IMR-90 (cell line): ENCODE measurements around the gene ACOX2.

Experiments used
- BHLHE40 ChIP-seq: fragments of 150-350 bp; IDR thresholded peaks from 2 replicates; pipeline ENCODE4 v1.6.1; 2016; ENCODE audit warnings: mild to moderate bottlenecking, low read depth, low read length
- CEBPB ChIP-seq: IDR thresholded peaks from 2 replicates; pipeline ENCODE4 v1.6.1; 2012; ENCODE audit warnings: low read depth, low read length, improper control_type of control experiment
- POLR2A ChIP-seq: IDR thresholded peaks from 2 replicates; pipeline ENCODE4 v1.6.1; 2012; ENCODE audit warnings: mild to moderate bottlenecking, low read depth, low read length
- RAD21 ChIP-seq: IDR thresholded peaks from 2 replicates; pipeline ENCODE4 v1.6.1; 2012; ENCODE audit warnings: low read length, improper control_type of control experiment
- RCOR1 ChIP-seq: IDR thresholded peaks from 2 replicates; pipeline ENCODE4 v1.6.1; 2012; ENCODE audit warnings: mild to moderate bottlenecking, low read length, improper control_type of control experiment; ENCODE audit not compliant: insufficient replicate concordance
- RFX5 ChIP-seq: IDR thresholded peaks from 2 replicates; pipeline ENCODE4 v1.8.0; 2012; ENCODE audit warnings: low read depth, mild to moderate bottlenecking, low read length, moderate library complexity
- SMC3 ChIP-seq: fragments of 150-350 bp; IDR thresholded peaks from 2 replicates; pipeline ENCODE4 v1.6.1; 2016; ENCODE audit warnings: low read depth, mild to moderate bottlenecking, antibody characterized with exemption, low read length, moderate library complexity
- TF ChIP-seq, protein P1 (sequence below): conservative IDR thresholded peaks from 2 replicates; pipeline ENCODE4 v1.5.1; 2012; ENCODE audit warnings: mild to moderate bottlenecking, low read depth, low read length, improper control_type of control experiment

DNA sequence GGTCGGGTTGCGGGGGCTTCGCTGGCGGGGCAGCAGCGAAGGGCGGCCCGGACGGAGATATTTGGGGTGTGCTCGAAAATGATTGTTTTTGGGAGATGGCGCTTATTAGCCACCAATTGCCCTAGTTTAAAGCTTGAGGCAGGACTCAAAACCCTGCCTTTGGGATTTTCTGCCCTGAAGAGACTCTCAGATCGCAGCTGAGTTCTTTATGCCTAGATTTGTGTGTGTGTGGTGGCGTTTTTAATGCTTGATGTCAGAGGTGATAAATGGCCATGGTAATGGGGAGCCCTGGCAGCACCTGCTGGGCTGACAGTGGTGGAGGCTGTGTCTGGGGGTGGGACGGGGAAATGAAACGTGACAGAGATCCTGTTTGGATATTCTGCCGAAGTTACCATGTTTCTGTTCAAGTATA, 44.5 kb downstream of the ACOX2 start:
- no peak for TF ChIP-seq RCOR1
- no peak for TF ChIP-seq POLR2A
- TF ChIP-seq, protein P1, sequence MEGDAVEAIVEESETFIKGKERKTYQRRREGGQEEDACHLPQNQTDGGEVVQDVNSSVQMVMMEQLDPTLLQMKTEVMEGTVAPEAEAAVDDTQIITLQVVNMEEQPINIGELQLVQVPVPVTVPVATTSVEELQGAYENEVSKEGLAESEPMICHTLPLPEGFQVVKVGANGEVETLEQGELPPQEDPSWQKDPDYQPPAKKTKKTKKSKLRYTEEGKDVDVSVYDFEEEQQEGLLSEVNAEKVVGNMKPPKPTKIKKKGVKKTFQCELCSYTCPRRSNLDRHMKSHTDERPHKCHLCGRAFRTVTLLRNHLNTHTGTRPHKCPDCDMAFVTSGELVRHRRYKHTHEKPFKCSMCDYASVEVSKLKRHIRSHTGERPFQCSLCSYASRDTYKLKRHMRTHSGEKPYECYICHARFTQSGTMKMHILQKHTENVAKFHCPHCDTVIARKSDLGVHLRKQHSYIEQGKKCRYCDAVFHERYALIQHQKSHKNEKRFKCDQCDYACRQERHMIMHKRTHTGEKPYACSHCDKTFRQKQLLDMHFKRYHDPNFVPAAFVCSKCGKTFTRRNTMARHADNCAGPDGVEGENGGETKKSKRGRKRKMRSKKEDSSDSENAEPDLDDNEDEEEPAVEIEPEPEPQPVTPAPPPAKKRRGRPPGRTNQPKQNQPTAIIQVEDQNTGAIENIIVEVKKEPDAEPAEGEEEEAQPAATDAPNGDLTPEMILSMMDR = no peak
- TF ChIP-seq CEBPB = no peak
- peak; percentile 43; the same call in 1 of the 2 replicates for TF ChIP-seq BHLHE40
- no peak for TF ChIP-seq RAD21
- no peak for TF ChIP-seq RFX5
- TF ChIP-seq SMC3 = no peak
